ENCODE data around the gene ABCA9.
"Not testable (repeated sequence)": the region's sequence is repeated elsewhere in the genome, so short reads cannot be mapped to it uniquely, and the experiment has no call there.

ABCA9 gene

DNA sequence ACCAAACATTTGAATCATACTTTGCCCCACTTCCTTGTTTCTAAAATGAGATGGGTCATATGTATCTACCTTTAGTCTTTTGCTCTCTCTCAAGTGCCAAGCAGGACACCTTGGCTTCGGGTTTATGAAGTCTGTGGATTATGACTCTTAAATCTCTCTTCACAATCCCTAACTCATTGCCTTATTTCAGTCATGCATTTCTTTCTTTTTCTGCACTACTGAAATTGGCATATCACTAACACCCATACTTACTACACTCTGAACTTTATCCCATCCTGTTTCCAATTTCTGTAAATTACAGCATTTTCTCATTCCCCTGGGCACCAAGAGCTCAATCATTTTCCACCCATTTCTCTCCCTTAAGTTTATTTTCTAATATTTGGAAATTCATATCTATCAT lies 42.0 kb downstream of the ABCA9 start:
- no peak overlapping the region for H3K4me3 ChIP-seq (ENCODE audit: low read depth, low read length)
- TF ChIP-seq CTCF (IDR thresholded peaks at IDR 0.05; ENCODE audit: insufficient read depth, low read depth, low read length, missing control alignments) = no peak
- DNase-seq (ENCODE audit: low read depth) = no peak

DNA sequence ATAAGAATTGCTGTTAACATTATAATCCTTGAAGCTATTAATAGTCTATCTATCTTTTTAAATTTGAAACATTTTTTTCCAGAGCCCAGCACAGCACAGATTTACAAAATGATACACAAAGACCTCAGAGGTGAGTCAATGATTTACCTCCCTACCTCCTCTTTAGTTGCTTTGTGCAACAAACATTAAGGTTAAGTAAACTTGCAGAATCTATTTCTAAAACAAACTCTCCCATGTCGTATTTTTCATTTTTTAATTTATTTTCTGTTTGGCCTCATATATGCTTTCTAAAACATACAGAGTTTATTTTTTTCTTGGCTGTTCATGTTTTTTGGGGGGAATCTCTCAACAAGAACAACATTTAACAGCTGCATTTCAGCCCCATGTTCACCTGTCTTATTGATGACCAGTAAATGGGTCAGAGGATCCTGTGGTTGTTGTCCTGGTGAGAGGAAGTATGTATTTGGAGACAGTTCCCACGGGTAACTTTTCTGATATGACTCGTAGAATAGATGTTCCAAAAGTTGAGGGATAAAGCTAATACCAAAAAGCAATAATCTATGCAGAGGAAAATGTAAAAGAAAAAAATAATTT lies 42.6 kb downstream of the ABCA9 start:
- no peak for DNase-seq (ENCODE audit: low read depth)
- H3K4me3 ChIP-seq (ENCODE audit: low read depth, low read length) = no peak overlapping the region
- no peak for TF ChIP-seq CTCF (IDR thresholded peaks at IDR 0.05; ENCODE audit: insufficient read depth, low read depth, low read length, missing control alignments)

DNA sequence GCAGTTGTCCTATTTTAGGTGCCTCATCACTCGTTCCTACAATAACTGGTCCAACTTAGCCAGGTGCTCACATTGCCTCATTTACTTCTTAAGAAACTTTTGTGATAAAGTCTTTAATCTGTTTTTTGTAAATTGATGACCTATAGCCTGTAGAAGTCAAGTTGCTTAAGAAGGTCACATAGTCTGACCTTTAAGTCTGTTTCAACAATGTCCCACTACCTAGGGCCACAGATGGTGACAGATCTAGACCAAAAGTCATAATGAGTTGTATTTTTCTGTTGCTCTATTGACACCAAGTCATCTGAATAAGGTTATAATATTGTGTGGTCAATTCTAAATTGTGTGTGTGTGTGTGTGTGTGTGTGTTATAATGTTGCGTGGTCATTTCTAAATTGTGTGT lies 45.1 kb downstream of the ABCA9 start:
- no peak for DNase-seq (ENCODE audit: low read depth)
- TF ChIP-seq CTCF (IDR thresholded peaks at IDR 0.05; ENCODE audit: insufficient read depth, low read depth, low read length, missing control alignments) = no peak
- no peak overlapping the region for H3K4me3 ChIP-seq (ENCODE audit: low read depth, low read length)

GRCh38 chr17:69012895-69013805 lies 47.6 kb downstream of the ABCA9 start:
- TF ChIP-seq CTCF (IDR thresholded peaks at IDR 0.05; ENCODE audit: insufficient read depth, low read depth, low read length, missing control alignments) = no peak
- DNase-seq (ENCODE audit: low read depth) = no peak
- H3K4me3 ChIP-seq (ENCODE audit: low read depth, low read length) = no peak overlapping the region

- no peak for TF ChIP-seq CTCF (IDR thresholded peaks at IDR 0.05; ENCODE audit: insufficient read depth, low read depth, low read length, missing control alignments)
- no peak overlapping the region for H3K4me3 ChIP-seq (ENCODE audit: low read depth, low read length)
- no peak for DNase-seq (ENCODE audit: low read depth)
Observed at GRCh38 chr17:69009930-69010329, 50.8 kb downstream of the ABCA9 start.

- not testable (repeated sequence) for H3K4me3 ChIP-seq (ENCODE audit: low read depth, low read length); DNase-seq (ENCODE audit: low read depth)
Observed at GRCh38 chr17:69004759-69005158, 56.0 kb downstream of the ABCA9 start.

- not testable (repeated sequence) for H3K4me3 ChIP-seq (ENCODE audit: low read depth, low read length); DNase-seq (ENCODE audit: low read depth)
Observed at GRCh38 chr17:68999743-69000142, 61.0 kb downstream of the ABCA9 start.

DNA sequence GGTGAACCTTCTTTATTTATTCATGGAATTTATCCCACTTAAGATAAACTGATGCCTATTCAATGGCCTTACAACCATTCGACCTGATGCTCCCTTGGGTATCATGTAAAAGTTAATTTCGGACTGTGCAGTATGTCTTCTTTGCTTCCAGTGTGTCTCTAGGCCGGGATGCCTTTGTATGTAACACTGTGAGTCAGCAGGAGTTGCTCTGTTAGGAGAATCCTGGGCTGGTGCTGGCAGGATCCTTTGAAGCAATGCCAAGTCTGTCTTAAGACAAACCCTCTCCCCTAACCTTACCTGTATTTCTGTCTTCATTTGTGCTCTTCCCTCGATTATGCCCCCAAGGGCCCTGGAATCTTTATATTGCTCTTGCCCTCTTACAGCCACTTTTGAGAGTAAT lies 67.6 kb downstream of the ABCA9 start:
- TF ChIP-seq CTCF (IDR thresholded peaks at IDR 0.05; ENCODE audit: insufficient read depth, low read depth, low read length, missing control alignments) = no peak
- no peak for DNase-seq (ENCODE audit: low read depth)
- H3K4me3 ChIP-seq (ENCODE audit: low read depth, low read length) = no peak overlapping the region

Data from GM12865 (cell line).